Measurements from ENCODE around the gene MYOM3.

Gene MYOM3

DNA sequence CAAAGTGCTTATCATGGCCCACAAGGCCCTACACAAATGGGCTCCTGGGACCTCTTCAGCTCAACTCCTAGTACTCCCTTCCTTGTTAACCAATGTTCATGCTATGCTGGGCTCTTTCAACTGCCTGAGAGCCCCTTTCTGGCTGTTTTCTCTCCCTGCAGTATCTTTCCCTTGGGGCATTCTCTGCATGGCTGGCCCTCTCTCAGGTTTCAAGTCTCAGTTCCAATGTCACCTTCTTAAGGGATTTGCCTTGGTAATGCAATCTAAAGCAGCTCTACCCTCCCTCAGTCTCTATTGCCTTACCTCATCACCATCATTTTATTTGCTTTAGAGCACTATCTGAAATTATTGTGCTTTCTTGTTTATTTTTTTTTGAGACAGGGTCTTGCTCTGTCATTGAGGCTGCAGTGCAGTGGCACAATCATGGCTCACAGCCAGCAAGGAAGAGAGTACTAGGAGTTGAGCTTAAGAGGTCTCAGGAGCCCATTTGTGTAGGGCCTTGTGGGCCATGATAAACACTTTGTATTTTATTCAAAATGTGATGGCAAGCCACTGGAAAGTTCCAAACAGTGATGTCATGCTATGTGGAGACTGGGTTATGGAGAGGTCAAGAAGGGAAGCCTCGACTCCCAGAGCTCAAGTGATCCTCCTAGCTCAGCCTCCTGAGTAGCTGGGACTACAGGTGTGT, 68.4 kb downstream of the MYOM3 start:
- Histone ChIP-seq H4K20me1 (ENCODE audit: control insufficient read depth, insufficient read depth, low read depth, low read length) (no peaks in the 10 kb centered on the region), H3K4me3 (ENCODE audit: low read length) (no peak overlapping the region), H3F3A (ENCODE audit: control insufficient read depth, insufficient read depth) (no peaks in the 10 kb centered on the region), H3K9me3 (ENCODE audit: control insufficient read depth, insufficient read depth, low read length) (no peaks in the 10 kb centered on the region), H3K79me2 (ENCODE audit: control insufficient read depth, low read length) (no peaks in the 10 kb centered on the region), H3K4me1 (ENCODE audit: control insufficient read depth, low read length) (no peaks in the 10 kb centered on the region), H3K27me3 (ENCODE audit: control insufficient read depth, low read length) (0 out of 2 replicates have a peak, but pooled peaks cover 3% of the 10 kb centered on the region), H3K4me2 (ENCODE audit: low read length) (no peak overlapping the region), H3K36me3 (ENCODE audit: control insufficient read depth, low read length) (no peaks in the 10 kb centered on the region), H3K27ac (ENCODE audit: low read depth, low read length) (no peak overlapping the region), H3K9me2 (replicated peaks; ENCODE audit: control insufficient read depth, low read length) (no peaks in the 10 kb centered on the region)
- TF ChIP-seq, protein P1, sequence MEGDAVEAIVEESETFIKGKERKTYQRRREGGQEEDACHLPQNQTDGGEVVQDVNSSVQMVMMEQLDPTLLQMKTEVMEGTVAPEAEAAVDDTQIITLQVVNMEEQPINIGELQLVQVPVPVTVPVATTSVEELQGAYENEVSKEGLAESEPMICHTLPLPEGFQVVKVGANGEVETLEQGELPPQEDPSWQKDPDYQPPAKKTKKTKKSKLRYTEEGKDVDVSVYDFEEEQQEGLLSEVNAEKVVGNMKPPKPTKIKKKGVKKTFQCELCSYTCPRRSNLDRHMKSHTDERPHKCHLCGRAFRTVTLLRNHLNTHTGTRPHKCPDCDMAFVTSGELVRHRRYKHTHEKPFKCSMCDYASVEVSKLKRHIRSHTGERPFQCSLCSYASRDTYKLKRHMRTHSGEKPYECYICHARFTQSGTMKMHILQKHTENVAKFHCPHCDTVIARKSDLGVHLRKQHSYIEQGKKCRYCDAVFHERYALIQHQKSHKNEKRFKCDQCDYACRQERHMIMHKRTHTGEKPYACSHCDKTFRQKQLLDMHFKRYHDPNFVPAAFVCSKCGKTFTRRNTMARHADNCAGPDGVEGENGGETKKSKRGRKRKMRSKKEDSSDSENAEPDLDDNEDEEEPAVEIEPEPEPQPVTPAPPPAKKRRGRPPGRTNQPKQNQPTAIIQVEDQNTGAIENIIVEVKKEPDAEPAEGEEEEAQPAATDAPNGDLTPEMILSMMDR (IDR thresholded peaks at IDR 0.05; ENCODE audit: low read depth, low read length, poor library complexity, severe bottlenecking): no peak
- TF ChIP-seq EZH2phosphoT487 (IDR thresholded peaks at IDR 0.05; ENCODE audit: borderline replicate concordance, low read length): no peak

DNA sequence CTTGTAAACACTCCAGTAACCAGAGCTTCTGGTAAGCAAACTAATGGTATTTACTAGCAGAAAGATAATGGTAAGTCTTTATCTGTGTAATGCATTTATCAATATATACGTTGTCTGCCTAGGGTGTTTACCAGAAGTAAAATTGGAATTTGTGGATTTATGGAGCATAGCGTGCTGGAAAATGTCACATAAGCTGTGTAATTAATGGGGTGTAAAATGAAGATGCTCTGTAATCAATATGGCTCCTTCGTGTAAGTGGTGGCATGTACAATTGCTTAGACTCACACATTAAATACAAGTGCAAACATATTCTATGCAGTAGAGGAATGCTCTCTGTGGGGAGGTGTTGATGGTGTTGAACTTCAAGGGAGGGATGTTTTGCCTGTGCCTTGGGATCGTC, 69.6 kb downstream of the MYOM3 start:
- Histone ChIP-seq H3K4me2 (ENCODE audit: low read length) (no peak overlapping the region), H3K36me3 (ENCODE audit: control insufficient read depth, low read length) (no peaks in the 10 kb centered on the region), H3F3A (ENCODE audit: control insufficient read depth, insufficient read depth) (no peaks in the 10 kb centered on the region)

DNA sequence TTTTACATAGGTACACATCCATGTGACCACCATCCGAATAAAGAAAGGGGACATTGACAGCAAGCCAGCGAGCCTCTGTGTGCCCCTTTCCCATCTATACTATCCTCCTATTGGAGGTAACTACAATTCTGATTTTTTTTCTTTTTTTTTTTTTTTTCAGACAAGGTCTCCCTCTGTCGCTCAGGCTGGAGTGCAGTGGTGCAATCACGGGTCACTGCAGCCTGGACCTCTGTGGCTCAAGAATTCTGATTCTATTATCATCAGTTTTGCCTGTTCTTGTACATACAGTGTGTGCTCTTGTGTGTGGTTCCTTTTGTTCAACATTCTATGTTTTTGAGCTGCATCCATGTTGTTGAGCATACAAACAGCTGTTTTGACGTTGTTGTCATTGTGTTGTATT, 75.8 kb downstream of the MYOM3 start:
- H3K4me1 ChIP-seq (ENCODE audit: control insufficient read depth, low read length): no peaks in the 10 kb centered on the region
- H3K27me3 ChIP-seq (ENCODE audit: control insufficient read depth, low read length): no peaks in the 10 kb centered on the region; the same call in 1 of the 2 replicates
- no peaks in the 10 kb centered on the region for H3F3A ChIP-seq (ENCODE audit: control insufficient read depth, insufficient read depth)
- H3K4me2 ChIP-seq (ENCODE audit: low read length): no peak overlapping the region
- no peak for TF ChIP-seq EZH2phosphoT487 (IDR thresholded peaks at IDR 0.05; ENCODE audit: borderline replicate concordance, low read length)
- TF ChIP-seq, protein P1 (IDR thresholded peaks at IDR 0.05; ENCODE audit: low read depth, low read length, poor library complexity, severe bottlenecking): no peak
- H3K4me3 ChIP-seq (ENCODE audit: low read length): no peak overlapping the region
- no peaks in the 10 kb centered on the region for H3K79me2 ChIP-seq (ENCODE audit: control insufficient read depth, low read length)
- no peak overlapping the region for H3K27ac ChIP-seq (ENCODE audit: low read depth, low read length)
- H3K9me3 ChIP-seq (ENCODE audit: control insufficient read depth, insufficient read depth, low read length): no peaks in the 10 kb centered on the region
- H3K9me2 ChIP-seq (replicated peaks; ENCODE audit: control insufficient read depth, low read length): no peaks in the 10 kb centered on the region
- no peaks in the 10 kb centered on the region for H4K20me1 ChIP-seq (ENCODE audit: control insufficient read depth, insufficient read depth, low read depth, low read length)
- H3K36me3 ChIP-seq (ENCODE audit: control insufficient read depth, low read length): no peaks in the 10 kb centered on the region

More for the DNA sequence above, 69.6 kb downstream of the MYOM3 start:
- no peaks in the 10 kb centered on the region for H3K9me2 ChIP-seq (replicated peaks; ENCODE audit: control insufficient read depth, low read length)
- H4K20me1 ChIP-seq (ENCODE audit: control insufficient read depth, insufficient read depth, low read depth, low read length): no peaks in the 10 kb centered on the region
- H3K27ac ChIP-seq (ENCODE audit: low read depth, low read length): no peak overlapping the region
- no peaks in the 10 kb centered on the region for H3K4me1 ChIP-seq (ENCODE audit: control insufficient read depth, low read length)
- 0 out of 2 replicates have a peak, but pooled peaks cover 3% of the 10 kb centered on the region for H3K27me3 ChIP-seq (ENCODE audit: control insufficient read depth, low read length)
- H3K9me3 ChIP-seq (ENCODE audit: control insufficient read depth, insufficient read depth, low read length): no peaks in the 10 kb centered on the region
- TF ChIP-seq EZH2phosphoT487 (IDR thresholded peaks at IDR 0.05; ENCODE audit: borderline replicate concordance, low read length): no peak
- TF ChIP-seq, protein P1 (IDR thresholded peaks at IDR 0.05; ENCODE audit: low read depth, low read length, poor library complexity, severe bottlenecking): no peak
- no peak overlapping the region for H3K4me3 ChIP-seq (ENCODE audit: low read length)
- no peaks in the 10 kb centered on the region for H3K79me2 ChIP-seq (ENCODE audit: control insufficient read depth, low read length)

Measured in DOHH2 (cell line).